ENCODE measurements around the gene NOTCH2.

- no peak for TF ChIP-seq POLR2A (IDR thresholded peaks at IDR 0.05)
- no peak for TF ChIP-seq CTCF (IDR thresholded peaks at IDR 0.05)
- TF ChIP-seq POLR2AphosphoS5 (IDR thresholded peaks at IDR 0.05): no peak
Measured at GRCh38 chr1:119953266-119953998, 116.0 kb downstream of the NOTCH2 start.

All from breast epithelium (tissue), 3 donors.